K562 (cell line): ENCODE data around the gene ZEB2. TPM values are rescaled to one million over a fixed set of nuclear protein-coding genes. Genes with fewer than 3 reads are reported as not detected.
A peak's percentile ranks its signal among the peaks of the same experiment; 100 is the strongest.

Experiments used
- ATAC-seq: fragments of 200-7000 bp; cut with Tn5 transposase; 3 replicates; pipeline ENCODE4 v1.9.1; 2020; ENCODE audit warnings: moderate library complexity
- BruUV-seq: library from RNA; stranded (reverse); fragments of 400-500 nt; replicated peaks from 2 replicates; lab custom pipeline; 2021; lab: Mats Ljungman, UMichigan
- CTCF ChIA-PET: fragments of 300-600 bp; formaldehyde crosslinking; extraction: SDS; loops from one replicate; lab custom pipeline; 2021; ENCODE audit warnings: low intra/inter-chr PET ratio; lab: Yijun Ruan, JAX
- POLR2A ChIA-PET: fragments of 300-600, 350-650 bp; sonication (Branson Sonifier 250); formaldehyde crosslinking; extraction: SDS; loops from one replicate; lab custom pipeline; 2021; ENCODE audit warnings: antibody characterized with exemption, inconsistent platforms; lab: Yijun Ruan, JAX
- DNase-seq, 4 experiments: peaks; one replicate each; pipeline versions ENCODE4 v3.0.0 to v3.0.0-alpha.2; 2011 to 2018; ENCODE audit warnings: low spot score in 3 of 4, mixed read lengths in 3 of 4; ENCODE audit errors: extremely low read depth in 1 of 4
- FAIRE-seq: peaks from 2 replicates; lab custom pipeline; 2011; peaks lifted over from hg19 to GRCh38; lab: Jason Lieb, UNC
- H2AFZ ChIP-seq: 2 replicates; pipeline ENCODE4 v1.6.0; 2011; ENCODE audit warnings: low read depth, low read length, control low read depth, inconsistent platforms
- H3K27ac ChIP-seq: fragments of 200-600 bp; 3 replicates; pipeline ENCODE4 v1.8.0; 2011; ENCODE audit warnings: low read depth, mild to moderate bottlenecking, control low read depth, inconsistent platforms, low read length, moderate library complexity, mixed read lengths; ENCODE audit errors: extremely low read depth
- H3K27me3 ChIP-seq, 2 experiments: fragments of 300-600 bp in 1 of 2; 2 replicates in 1 of 2; 3 replicates in 1 of 2; pipeline versions ENCODE4 v1.6.0 to v1.8.0; 2011; ENCODE audit warnings: inconsistent platforms in 2 of 2, low read length in 2 of 2, mild to moderate bottlenecking in 1 of 2, mixed read lengths in 1 of 2, moderate library complexity in 1 of 2; ENCODE audit not compliant: control insufficient read depth in 2 of 2, insufficient read depth in 2 of 2
- H3K36me3 ChIP-seq: fragments of 300-600 bp; 3 replicates; pipeline ENCODE4 v1.8.0; 2011; ENCODE audit warnings: mild to moderate bottlenecking, low read length, inconsistent platforms; ENCODE audit not compliant: control insufficient read depth, insufficient read depth
- H3K4me1 ChIP-seq, 2 experiments: fragments of 200-600 bp in 1 of 2; replicated peaks in 1 of 2; 2 replicates in 1 of 2; 3 replicates in 1 of 2; pipeline versions ENCODE4 v1.5.1 to v1.8.0; 2011; ENCODE audit warnings: inconsistent platforms in 2 of 2, low read length in 2 of 2, mild to moderate bottlenecking in 1 of 2, mixed read lengths in 1 of 2, moderate library complexity in 1 of 2; ENCODE audit not compliant: control insufficient read depth in 2 of 2, insufficient read depth in 2 of 2
- H3K4me2 ChIP-seq: 2 replicates; pipeline ENCODE4 v1.6.1; 2011; ENCODE audit warnings: low read length, control low read depth, inconsistent platforms, mixed read lengths; ENCODE audit not compliant: insufficient read depth
- H3K4me3 ChIP-seq: fragments of 200-600 bp; sonication (generic), shearing (Covaris generic); 2 replicates; pipeline ENCODE4 v1.5.1; 2016; ENCODE audit warnings: control low read depth, inconsistent platforms
- H3K79me2 ChIP-seq: fragments of 200-600 bp; 3 replicates; pipeline ENCODE4 v1.8.0; 2011; ENCODE audit warnings: low read length, inconsistent platforms; ENCODE audit not compliant: control insufficient read depth, insufficient read depth
- H3K9ac ChIP-seq, 2 experiments: 2 replicates each; pipeline versions ENCODE4 v1.6.0 to v1.6.1; 2011; ENCODE audit warnings: low read depth in 2 of 2, low read length in 2 of 2, control low read depth in 1 of 2, inconsistent platforms in 1 of 2, mild to moderate bottlenecking in 1 of 2, mixed read lengths in 1 of 2; ENCODE audit not compliant: insufficient read depth in 1 of 2
- H3K9me1 ChIP-seq: one replicate; pipeline ENCODE4 v1.6.0; 2011; ENCODE audit warnings: inconsistent platforms, mild to moderate bottlenecking, low read length, moderate library complexity; ENCODE audit not compliant: control insufficient read depth, insufficient read depth
- H3K9me3 ChIP-seq: replicated peaks from 2 replicates; pipeline ENCODE4 v1.5.1; 2011; ENCODE audit warnings: low read depth, low read length, inconsistent platforms; ENCODE audit not compliant: control insufficient read depth, insufficient read depth
- H4K20me1 ChIP-seq: replicated peaks from 2 replicates; pipeline ENCODE4 v1.6.1; 2011; ENCODE audit warnings: low read length, inconsistent platforms, mixed read lengths; ENCODE audit not compliant: control insufficient read depth, insufficient read depth
- AFF4 ChIP-seq: sonication (generic); formaldehyde crosslinking; IDR thresholded peaks from 2 replicates; pipeline ENCODE4 v1.8.0; 2023; ENCODE audit warnings: mild to moderate bottlenecking, missing genetic modification reagents
- CBFA2T2 ChIP-seq: fragments of 450-650 bp; conservative IDR thresholded peaks from 2 replicates; pipeline ENCODE4 v1.6.1; 2017; ENCODE audit warnings: mild to moderate bottlenecking
- CBX8 ChIP-seq: fragments of 200-600 bp; sonication (generic); IDR thresholded peaks from 2 replicates; pipeline ENCODE4 v1.6.1; 2012; ENCODE audit warnings: borderline replicate concordance, mixed run types, low read depth, mild to moderate bottlenecking, moderate library complexity, mixed read lengths, low read length, control low read depth, inconsistent platforms; ENCODE audit not compliant: poor library complexity, severe bottlenecking; ENCODE audit errors: extremely low read depth
- CC2D1A ChIP-seq: fragments of 450-650 bp; IDR thresholded peaks from 2 replicates; pipeline ENCODE4 v1.6.1; 2017; ENCODE audit warnings: mild to moderate bottlenecking
- HCFC1 ChIP-seq: IDR thresholded peaks from 2 replicates; pipeline ENCODE4 v1.6.1; 2012; ENCODE audit warnings: low read depth, low read length, improper control_type of control experiment
- HIVEP1 ChIP-seq: fragments of 250-450 bp; sonication (Bioruptor Pico); IDR thresholded peaks from 2 replicates; pipeline ENCODE4 v1.4.0; 2020; ENCODE audit warnings: mild to moderate bottlenecking
- KLF1 ChIP-seq: fragments of 450-650 bp; IDR thresholded peaks from 2 replicates; pipeline ENCODE4 v1.6.1; 2016; ENCODE audit warnings: missing genetic modification characterization, missing compliant biosample characterization
- MAFK ChIP-seq: IDR thresholded peaks from 2 replicates; pipeline ENCODE4 v1.6.1; 2011; ENCODE audit warnings: low read length, improper control_type of control experiment
- NONO ChIP-seq, 2 experiments: fragments of 200-400 bp in 1 of 2; fragments of 450-650 bp in 1 of 2; formaldehyde crosslinking in 1 of 2; IDR thresholded peaks; 2 replicates each; pipeline ENCODE4 v1.6.1; 2017; ENCODE audit warnings: low read depth in 2 of 2, mild to moderate bottlenecking in 2 of 2, moderate library complexity in 2 of 2, low read length in 1 of 2
- TEAD2 ChIP-seq: fragments of 450-650 bp; IDR thresholded peaks from 2 replicates; pipeline ENCODE4 v1.6.1; 2016; ENCODE audit warnings: missing genetic modification characterization, control low read depth, missing compliant biosample characterization
- TGIF2 ChIP-seq: sonication (generic); formaldehyde crosslinking; IDR thresholded peaks from 2 replicates; pipeline ENCODE4 v1.8.1; 2022; ENCODE audit warnings: mild to moderate bottlenecking, missing genetic modification reagents, moderate library complexity
- ZFP30 ChIP-seq: fragments of 250-450 bp; sonication (Bioruptor Pico); IDR thresholded peaks from 2 replicates; pipeline ENCODE4 v1.8.0; 2022; ENCODE audit warnings: moderate library complexity, mild to moderate bottlenecking, inconsistent platforms, borderline replicate concordance
- ZNF644 ChIP-seq: fragments of 200-800 bp; sonication (Bioruptor generic); IDR thresholded peaks from 2 replicates; pipeline ENCODE4 v1.6.1; 2016; ENCODE audit warnings: low read depth, missing genetic modification characterization, missing compliant biosample characterization
- ZNF785 ChIP-seq: fragments of 250-450 bp; sonication (Bioruptor Pico); IDR thresholded peaks from 2 replicates; pipeline ENCODE4 v1.4.0; 2020; ENCODE audit warnings: mild to moderate bottlenecking
- WGBS: fragments of 100-300 bp; shearing (Covaris generic); methylation state at CpG from one replicate; pipeline ENCODE4 v1.1.6; 2016; ENCODE audit warnings: low coverage, mixed read lengths; ENCODE audit not compliant: insufficient coverage; ENCODE audit errors: missing lambda C conversion rate; 5-methylcytosine and 5-hydroxymethylcytosine counted together
- in situ Hi-C: fragments of 300-500 bp; cut with MboI; formaldehyde crosslinking; loops from 4 replicates; pipeline ENCODE4 v1.15.0; 2018; ENCODE audit warnings: inconsistent platforms, mixed read lengths
- intact Hi-C: fragments of 100-400 bp; cut with micrococcal nuclease; formaldehyde crosslinking; loops from 2 replicates; pipeline ENCODE4 v1.14.2; 2022
- polyA plus RNA-seq, 8 experiments: library from polyadenylated mRNA; depleted of rRNA in 4 of 8; stranded (reverse) in 5 of 8; unstranded in 3 of 8; fragments of >200 nt; fragmentation: Nextera tagmentation in 2 of 8; fragmentation: Illumina TruSeq in 1 of 8; extraction: Ambion mirVana in 2 of 8; extraction: Trizol in 1 of 8; gene quantifications; 2 replicates each; pipeline versions ENCODE4 v1.2.1 to v1.2.3, GENCODE V29; 2011 to 2014; ENCODE audit warnings: inconsistent platforms in 1 of 8, missing spikeins in 1 of 8
- total RNA-seq, 7 experiments: library from RNA; depleted of rRNA in 6 of 7; stranded (reverse); fragments of >200 nt in 6 of 7; fragmentation: Illumina TruSeq in 2 of 7; extraction: Trizol in 2 of 7; gene quantifications; 2 replicates each; pipeline versions ENCODE4 v1.2.1 to v1.2.3, GENCODE V29; 2011 to 2021; ENCODE audit warnings: low replicate concordance in 1 of 7

ZEB2 gene
- total and polyA plus RNA-seq, 9 of the 15 experiments (the other 6 are each of a cell fraction or from before 2014, with no cell fraction given): 15.1 to 113 (median 72.3) TPM

- Histone ChIP-seq H3K36me3 (peaks cover 99% of the 10 kb centered on the region), H3K79me2 (peaks cover 19% of the 10 kb centered on the region; the same call in 2 of the 3 replicates), H3K4me3 (no peak overlapping the region), H2AFZ (no peak overlapping the region), H3K9ac (no peak overlapping the region), H3K9me1 (no peaks in the 10 kb centered on the region), H3K4me1 (no peaks in the 10 kb centered on the region), H3K27me3 (no peaks in the 10 kb centered on the region)
- no TSS peak for BruUV-seq
- CTCF ChIA-PET: no interaction called here
- DNase-seq: no peak
- no peak for ATAC-seq
- WGBS: 92% methylated on average over 3 of the region's 3 CpGs
- no peak for TF ChIP-seq KLF1 (tag)
- TF ChIP-seq TGIF2 (CRISPR knock-in tag): no peak
- no peak for TF ChIP-seq HCFC1
- no peak for TF ChIP-seq ZNF785 (CRISPR knock-in tag)
- TF ChIP-seq HIVEP1 (CRISPR knock-in tag): no peak
- TF ChIP-seq CBX8: no peak
- TF ChIP-seq, all 486 proteins: peak for 0
- FAIRE-seq: no peak
- H3K9me3 ChIP-seq: no peaks in the 10 kb centered on the region
- no peaks in the 10 kb centered on the region for H4K20me1 ChIP-seq
- POLR2A ChIA-PET: interaction anchor here (1.4 kb wide), 1 partner anchor 12 kb away, joined by 4 read pairs; no protein-coding TSS in a partner anchor
- intact Hi-C loops (no loop called here), in situ Hi-C loops (no loop called here)
- H3K27ac ChIP-seq: no peak overlapping the region
- H3K4me2 ChIP-seq: no peak overlapping the region
Measured at GRCh38 chr2:144401036-144401435, 118.9 kb downstream of the ZEB2 start.

DNA sequence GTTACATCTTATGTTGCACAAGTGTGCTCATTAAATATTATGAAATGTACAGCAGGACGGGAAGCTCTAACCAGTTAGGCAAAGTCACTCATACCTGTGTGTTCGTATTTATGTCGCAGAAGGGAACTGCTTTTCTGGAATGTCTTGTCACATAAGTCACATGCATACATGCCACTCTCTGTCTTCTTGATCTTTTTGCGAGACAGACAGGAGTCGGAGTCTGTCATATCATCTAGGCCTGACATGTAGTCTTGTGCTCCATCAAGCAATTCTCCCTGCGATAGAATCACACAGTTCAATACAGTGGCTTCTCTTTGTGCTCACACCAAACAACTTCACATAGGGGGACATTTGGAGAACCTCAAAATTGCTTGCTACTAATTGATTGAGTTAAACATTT lies 123.6 kb downstream of the ZEB2 start:
- H3K9me3 ChIP-seq: no peaks in the 10 kb centered on the region
- no TSS peak for BruUV-seq
- FAIRE-seq (peak; percentile 52), ATAC-seq (no peak), DNase-seq (no peak)
- CTCF ChIA-PET: no interaction called here
- no peaks in the 10 kb centered on the region for H3K9me1 ChIP-seq
- no peaks in the 10 kb centered on the region for H3K27me3 ChIP-seq
- POLR2A ChIA-PET: interaction anchor here (0.6 kb wide), 1 partner anchor 9 kb away, joined by 3 read pairs; no protein-coding TSS in a partner anchor
- peaks cover 22% of the 10 kb centered on the region; the same call in 2 of the 3 replicates for H3K79me2 ChIP-seq
- no peak overlapping the region for H3K9ac ChIP-seq
- 98% methylated on average over 6 of the region's 6 CpGs for WGBS
- intact Hi-C loops: no loop called here
- no peak overlapping the region for H3K4me2 ChIP-seq
- no peaks in the 10 kb centered on the region for H3K4me1 ChIP-seq
- H3K27ac ChIP-seq: no peak overlapping the region
- in situ Hi-C loops: no loop called here
- H3K4me3 ChIP-seq: no peak overlapping the region
- H2AFZ ChIP-seq: no peak overlapping the region
- no peaks in the 10 kb centered on the region for H4K20me1 ChIP-seq
- H3K36me3 ChIP-seq: peaks cover 99% of the 10 kb centered on the region
- TF ChIP-seq TEAD2 (tag): no peak
- TF ChIP-seq MAFK: no peak
- TF ChIP-seq ZFP30: no peak
- no peak for TF ChIP-seq AFF4 (CRISPR knock-in tag)
- TF ChIP-seq CC2D1A: no peak
- no peak for TF ChIP-seq NONO (IDR thresholded peaks at IDR 0.05; ENCODE audit: low read depth in 2 of 2, low read length in 1 of 2)
- TF ChIP-seq CBFA2T2: no peak
- no peak for TF ChIP-seq ZNF644 (tag)
